HT-29 (cell line): ENCODE results near the gene SRC. TPM values are rescaled to one million over a fixed set of nuclear protein-coding genes. Genes with fewer than 3 reads are reported as not detected.
A peak's percentile ranks its signal among the peaks of the same experiment; 100 is the strongest.
"Not testable (repeated sequence)": the region's sequence is repeated elsewhere in the genome, so short reads cannot be mapped to it uniquely, and the experiment has no call there.

Experiments
- DNase-seq: peaks from one replicate; pipeline ENCODE4 v3.0.0-alpha.2; 2015; ENCODE audit warnings: low spot score
- total RNA-seq: library from RNA; depleted of rRNA; stranded (reverse); fragments of >200 nt; shearing (Covaris generic); gene quantifications from 2 replicates; pipeline ENCODE4 v1.2.3, GENCODE V29; 2014

SRC gene
- total RNA-seq, 1 experiment from 2014 or later = 161 TPM

DNA sequence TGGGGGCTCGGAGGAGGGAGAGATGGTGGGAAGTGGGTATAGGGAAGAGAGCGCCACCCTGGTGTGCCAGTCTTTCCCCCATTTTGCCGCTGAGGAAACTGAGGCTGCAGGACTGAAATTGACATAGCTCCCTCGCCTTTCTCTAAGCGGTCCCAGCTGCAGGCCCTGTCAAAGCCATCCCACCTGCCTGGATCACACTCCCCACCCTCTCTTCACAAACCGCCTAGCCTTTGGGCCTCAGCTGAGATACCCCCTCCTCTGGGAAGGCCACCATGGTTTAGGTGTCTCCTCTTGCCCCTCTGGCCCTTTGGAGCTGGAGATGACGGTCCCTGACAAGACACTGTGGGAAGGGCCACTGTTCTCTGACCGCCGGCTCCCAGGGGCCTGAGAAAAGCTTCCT is 16.9 kb downstream of the SRC start:
- no peak for DNase-seq

GRCh38 chr20:37363221-37364012 is 17.5 kb downstream of the SRC start:
- DNase-seq = no peak

DNA sequence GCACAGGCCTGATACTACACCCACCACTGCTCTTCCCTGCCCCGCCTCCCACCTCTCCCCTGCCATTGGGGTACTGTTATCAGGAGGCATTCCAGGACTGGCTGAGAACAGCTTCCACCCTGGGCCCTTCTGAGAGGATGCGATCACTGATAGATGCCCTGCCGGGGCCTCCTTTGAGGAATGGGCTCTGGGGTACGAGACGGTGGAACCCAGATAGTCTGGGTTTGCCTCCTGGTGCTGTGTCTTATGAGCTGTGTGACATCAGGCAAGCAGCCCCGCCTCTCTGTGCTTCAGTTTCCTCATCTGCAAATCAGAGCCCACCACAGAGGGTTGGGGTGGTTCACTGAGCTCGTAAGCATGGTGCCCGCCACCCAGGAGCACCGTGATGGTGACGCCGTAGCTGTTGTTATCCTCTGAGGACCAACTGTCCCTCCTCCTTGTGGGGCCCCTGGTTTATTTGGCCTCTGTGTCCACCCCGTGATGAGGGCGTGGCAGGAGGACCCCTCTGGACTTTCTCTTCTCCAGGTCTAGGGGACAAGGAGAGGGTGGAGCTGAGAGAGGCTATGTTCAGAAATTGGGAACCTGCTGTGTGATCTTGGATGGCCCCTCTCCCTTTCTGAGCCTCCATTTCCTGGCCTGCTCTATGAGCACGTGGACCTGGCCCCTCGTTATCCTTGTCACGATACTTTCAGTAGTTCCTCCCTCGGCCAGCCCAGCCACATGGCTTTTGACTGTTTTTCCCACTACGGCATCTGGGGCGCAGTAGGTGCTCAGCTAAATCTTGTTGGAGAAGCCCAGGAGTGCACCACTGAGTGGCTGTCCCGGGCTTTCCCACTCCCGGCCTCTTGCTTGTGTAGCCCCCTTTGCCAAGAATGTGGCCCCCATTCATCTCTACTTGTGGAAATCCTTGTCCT is 18.3 kb downstream of the SRC start:
- no peak for DNase-seq

GRCh38 chr20:37364927-37365272 is 19.0 kb downstream of the SRC start:
- DNase-seq = no peak

DNA sequence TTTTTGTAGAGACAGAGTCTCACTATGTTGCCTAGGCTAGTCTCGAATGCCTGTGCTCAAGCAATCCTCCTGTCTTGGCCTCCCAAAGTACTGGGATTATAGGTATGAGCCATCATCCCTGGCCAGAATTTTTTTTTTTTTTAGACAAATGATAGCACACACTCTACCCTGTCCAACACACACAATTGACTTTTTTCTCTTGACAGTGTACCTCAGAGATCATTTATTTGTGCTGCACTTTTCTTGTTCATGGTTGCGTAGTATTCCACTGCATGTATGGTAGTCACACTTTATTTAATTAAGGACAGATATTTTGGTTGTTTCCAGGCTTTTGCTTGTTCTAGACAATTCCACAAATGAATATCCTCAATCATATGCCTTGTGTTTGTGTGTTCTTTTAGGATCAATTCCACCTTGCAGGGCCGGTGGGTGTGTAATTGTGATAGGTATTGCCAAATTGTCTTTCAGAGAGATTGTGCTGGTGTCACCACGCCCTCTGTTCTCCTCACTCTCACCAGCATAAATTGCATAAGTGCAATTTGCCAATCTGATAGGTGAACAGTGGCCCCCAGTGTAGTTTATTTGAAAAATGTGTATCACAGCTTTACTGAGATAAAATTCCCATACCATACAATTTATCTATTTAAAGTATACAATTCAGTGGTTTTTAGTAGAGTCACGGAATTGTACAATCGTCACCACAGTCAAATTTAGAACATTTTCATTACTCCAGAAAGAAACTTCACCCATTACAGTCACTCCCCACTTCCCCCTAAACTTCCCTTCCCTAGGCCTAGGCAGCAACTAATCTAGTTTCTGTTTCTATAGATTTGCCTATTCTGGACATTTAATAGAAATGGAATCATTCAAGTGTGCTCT is 20.1 kb downstream of the SRC start:
- no peak for DNase-seq

- no peak for DNase-seq
These were observed 20.8 kb downstream of the SRC start for GRCh38 chr20:37366743-37367142.

DNA sequence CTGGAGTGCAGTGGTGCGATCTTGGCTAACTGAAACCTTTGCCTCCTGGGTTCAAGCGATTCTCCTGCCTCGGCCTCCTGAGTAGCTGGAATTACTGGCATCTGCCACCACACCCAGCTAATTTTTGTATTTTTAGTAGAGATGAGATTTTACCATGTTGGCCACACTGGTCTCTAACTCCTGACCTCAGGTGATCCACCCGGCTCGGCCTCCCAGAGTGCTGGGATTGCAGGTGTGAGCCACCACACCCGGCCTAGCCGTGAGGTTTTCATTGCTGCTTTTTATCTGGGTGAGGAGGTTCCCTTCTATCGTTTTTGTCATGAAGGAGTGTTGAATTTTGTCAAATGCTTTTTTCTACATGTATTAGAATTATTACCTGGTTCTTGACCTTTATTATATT is 23.9 kb downstream of the SRC start:
- DNase-seq = no peak

- DNase-seq = not testable (repeated sequence)
These were observed 25.9 kb downstream of the SRC start for GRCh38 chr20:37371845-37372244.

GRCh38 chr20:37372441-37372840 is 26.5 kb downstream of the SRC start:
- DNase-seq = no peak

GRCh38 chr20:37373020-37373598 is 27.2 kb downstream of the SRC start:
- no peak for DNase-seq

DNA sequence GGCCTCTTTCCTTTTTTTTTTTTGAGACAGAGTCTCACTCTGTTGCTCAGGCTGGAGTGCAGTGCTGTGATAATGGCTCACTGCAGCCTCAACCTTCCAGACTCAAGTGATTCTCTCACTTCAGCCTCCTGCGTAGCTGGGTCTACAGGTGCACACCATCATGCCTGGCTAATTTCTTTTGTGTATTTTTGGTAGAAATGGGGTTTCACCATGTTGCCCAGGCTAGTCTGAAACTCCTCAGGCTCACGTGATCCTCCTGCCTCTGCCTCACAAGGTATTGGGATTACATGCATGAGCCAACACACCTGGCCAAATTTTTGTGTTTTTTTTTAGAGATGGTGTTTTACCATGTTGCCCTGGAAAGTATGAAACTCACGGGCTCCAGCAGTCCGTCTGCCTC is 29.3 kb downstream of the SRC start:
- DNase-seq = no peak

DNA sequence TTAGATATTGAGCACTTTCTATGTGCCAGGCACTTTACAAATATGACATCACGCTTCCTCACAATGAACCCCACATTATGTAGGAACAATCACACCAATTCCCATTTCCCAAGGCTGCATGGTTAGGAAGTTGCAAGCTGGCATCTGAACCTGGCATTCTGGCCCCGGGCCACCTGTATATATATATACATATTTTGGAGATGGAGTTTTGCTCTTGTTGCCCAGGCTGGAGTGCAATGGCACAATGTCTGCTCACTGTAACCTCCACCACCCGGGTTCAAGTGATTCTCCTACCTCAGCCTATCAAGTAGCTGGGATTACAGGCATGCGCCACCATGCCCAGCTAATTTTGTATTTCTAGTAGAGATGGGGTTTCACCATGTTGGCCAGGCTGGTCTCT is 30.4 kb downstream of the SRC start:
- no peak for DNase-seq

GRCh38 chr20:37376791-37377190 is 30.9 kb downstream of the SRC start:
- DNase-seq = no peak

DNA sequence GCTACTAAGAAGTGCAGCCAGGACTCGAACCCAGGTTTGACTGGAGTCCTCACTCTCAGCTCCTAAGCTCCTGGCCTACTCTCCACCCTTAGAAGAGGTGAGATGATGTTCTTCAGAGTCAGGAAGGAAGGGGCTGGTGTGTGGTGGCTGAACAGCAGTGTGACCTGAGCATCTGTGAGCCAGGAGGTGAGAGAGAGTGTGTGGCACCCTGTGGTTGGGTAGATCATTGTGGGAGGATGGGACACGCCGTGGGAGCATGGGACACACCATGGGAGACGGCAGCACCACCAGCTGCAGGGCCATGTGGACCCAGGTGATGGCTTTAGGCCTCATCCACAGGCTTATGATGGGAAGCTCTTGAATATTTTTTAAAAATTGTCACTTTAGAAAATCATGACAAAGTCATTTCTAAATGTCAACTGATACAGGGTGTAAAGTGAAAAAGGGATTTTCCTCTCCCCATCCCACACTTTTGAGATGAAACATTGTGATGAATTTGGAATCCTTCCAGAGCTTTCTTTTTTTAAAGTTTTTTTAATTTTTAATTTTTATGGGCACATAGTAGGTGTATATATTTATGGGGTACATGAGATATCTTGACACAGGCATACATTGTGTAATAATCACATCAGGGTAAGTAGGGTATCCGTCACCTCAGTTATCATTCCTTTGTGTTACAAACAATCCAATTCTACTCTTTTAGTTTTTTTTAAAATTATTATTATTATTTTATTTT is 31.6 kb downstream of the SRC start:
- no peak for DNase-seq

GRCh38 chr20:37378420-37378784 is 32.5 kb downstream of the SRC start:
- DNase-seq = no peak

GRCh38 chr20:37378785-37379598 is 33.1 kb downstream of the SRC start:
- DNase-seq = no peak

DNA sequence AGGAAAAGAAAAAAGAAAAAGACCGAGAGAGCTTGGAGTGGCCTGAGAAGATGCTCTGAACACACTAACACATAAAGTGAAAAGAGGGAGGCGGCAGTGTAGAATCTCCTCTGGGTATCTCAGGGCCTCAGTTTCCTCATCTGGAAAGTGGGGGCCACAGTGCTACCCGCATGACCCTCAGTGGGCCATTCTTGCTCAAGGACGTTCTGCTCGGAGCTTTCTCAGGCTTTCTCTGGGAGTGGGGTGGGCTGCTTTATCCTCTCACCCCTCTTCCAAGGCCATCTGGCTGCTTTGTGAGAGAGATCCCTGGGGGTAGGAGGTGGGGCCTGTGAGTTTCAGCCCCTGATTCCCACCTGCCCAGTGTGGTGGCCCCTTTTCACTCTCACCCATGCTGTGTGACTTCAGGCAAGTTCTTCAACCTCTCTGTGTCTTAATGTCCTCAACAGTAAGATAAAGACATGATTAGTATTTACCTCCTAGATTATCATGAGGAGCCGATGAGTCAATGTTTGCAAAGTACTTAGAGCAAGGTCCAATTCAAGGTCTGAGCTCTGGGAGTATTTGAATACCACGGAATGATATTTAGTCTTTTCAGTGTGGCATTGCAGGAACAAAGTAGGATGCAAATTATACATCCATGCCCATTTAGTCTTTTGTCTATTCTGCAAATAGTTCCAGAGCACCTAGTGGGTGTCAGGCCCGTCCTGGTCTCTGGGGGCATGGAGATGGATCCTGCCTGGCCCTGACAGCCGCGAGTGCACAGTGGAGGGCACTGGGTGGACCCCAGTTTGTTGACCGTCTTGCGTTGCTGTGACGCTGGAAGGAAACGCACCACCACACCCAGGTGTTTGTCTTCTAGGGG is 34.3 kb downstream of the SRC start:
- peak; percentile 64 for DNase-seq

DNA sequence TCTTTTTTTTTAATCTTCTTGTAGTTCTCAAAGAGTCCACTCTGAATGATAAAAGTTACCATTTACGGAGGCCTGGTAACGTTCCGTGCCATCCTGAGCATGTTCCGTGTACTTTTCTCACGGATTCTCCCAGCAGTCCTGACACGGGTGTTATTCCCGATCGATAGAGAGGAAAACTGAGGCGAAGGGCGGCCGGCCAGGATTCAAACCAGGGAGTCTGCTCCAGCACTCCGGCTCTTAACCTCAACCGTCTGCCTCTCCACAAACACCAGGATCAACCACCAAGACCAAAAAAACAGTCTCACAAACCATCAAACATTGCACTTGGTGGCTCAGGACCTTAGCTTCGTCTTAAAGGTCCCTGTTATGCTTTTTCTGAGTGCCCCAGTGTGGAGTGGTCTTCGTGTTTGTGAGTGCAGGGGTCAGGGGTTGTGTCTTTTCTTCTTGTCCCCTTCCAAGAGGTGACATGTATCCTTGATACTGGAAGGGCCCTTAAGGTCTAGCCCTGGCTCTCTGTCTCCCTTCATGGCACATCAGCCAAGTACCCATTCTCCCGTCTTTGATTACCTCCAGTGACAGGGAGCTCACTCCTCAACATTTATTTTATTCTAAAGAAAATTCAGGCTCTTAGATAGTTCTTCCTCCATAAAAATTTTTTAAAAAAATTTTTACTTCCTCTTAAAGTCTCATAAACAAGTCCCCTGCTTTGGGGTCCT is 35.1 kb downstream of the SRC start:
- DNase-seq = no peak
